Parathyroid adenoma (tissue), 2 donors: ENCODE measurements around the gene MED13L.

Experiments used
- H2AFZ ChIP-seq: fragments of 300-600 bp; sonication (generic); one replicate; pipeline ENCODE4 v1.7.0; 2017; ENCODE audit warnings: antibody characterized with exemption, mild to moderate bottlenecking
- H3K27ac ChIP-seq: fragments of 300-600 bp; sonication (generic); one replicate; pipeline ENCODE4 v1.7.0; 2017
- H3K27me3 ChIP-seq: fragments of 300-600 bp; sonication (generic); one replicate; pipeline ENCODE4 v1.7.0; 2017; ENCODE audit warnings: low read length; ENCODE audit not compliant: control insufficient read depth, insufficient read depth
- H3K36me3 ChIP-seq: fragments of 300-600 bp; sonication (generic); one replicate; pipeline ENCODE4 v1.7.0; 2017; ENCODE audit warnings: low read length; ENCODE audit not compliant: control insufficient read depth, insufficient read depth
- H3K4me1 ChIP-seq: fragments of 300-600 bp; sonication (generic); one replicate; pipeline ENCODE4 v1.7.0; 2017; ENCODE audit warnings: control low read depth
- H3K4me2 ChIP-seq: fragments of 300-600 bp; sonication (generic); one replicate; pipeline ENCODE4 v1.7.0; 2017; ENCODE audit warnings: low read length
- H3K4me3 ChIP-seq: fragments of 300-600 bp; sonication (generic); one replicate; pipeline ENCODE4 v1.7.0; 2017; ENCODE audit warnings: low read depth, low read length
- H3K79me2 ChIP-seq: fragments of 300-600 bp; sonication (generic); one replicate; pipeline ENCODE4 v1.7.0; 2017; ENCODE audit warnings: control low read depth
- H3K9ac ChIP-seq: fragments of 300-600 bp; sonication (generic); one replicate; pipeline ENCODE4 v1.7.0; 2017; ENCODE audit warnings: mild to moderate bottlenecking
- H3K9me3 ChIP-seq: fragments of 300-600 bp; sonication (generic); one replicate; pipeline ENCODE4 v1.7.0; 2017; ENCODE audit warnings: low read length; ENCODE audit not compliant: control insufficient read depth
- TF ChIP-seq, protein P1 (sequence below): fragments of 300-600 bp; sonication (generic); IDR thresholded peaks from one replicate; pipeline ENCODE4 v1.7.0; 2017; ENCODE audit warnings: antibody characterized with exemption, mild to moderate bottlenecking
- donor health status: primary hyperparathyroidism.

MED13L gene

DNA sequence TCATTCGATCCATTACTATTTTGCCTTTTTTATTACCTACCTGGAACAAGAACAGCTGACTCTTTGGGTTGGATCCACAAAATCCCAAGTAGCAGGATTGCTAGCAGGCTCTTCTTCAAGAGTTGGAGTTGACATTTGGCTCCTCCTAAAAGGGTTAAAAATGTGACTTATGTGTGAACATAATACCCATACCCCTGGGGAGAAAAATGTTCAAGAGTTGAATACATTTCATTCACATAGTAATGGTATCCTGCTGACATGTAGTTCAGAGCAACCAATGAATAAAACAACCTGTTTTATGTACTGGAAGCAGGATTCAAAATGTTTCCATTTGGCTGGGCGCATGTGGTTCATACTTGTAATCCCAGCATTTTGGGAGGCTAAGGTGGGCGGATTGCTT is 264.7 kb downstream of the MED13L start:
- H3K79me2 ChIP-seq = no peaks in the 10 kb centered on the region
- H3K4me1 ChIP-seq = no peaks in the 10 kb centered on the region
- H3K27me3 ChIP-seq = no peaks in the 10 kb centered on the region
- no peak overlapping the region for H2AFZ ChIP-seq
- no peak overlapping the region for H3K4me3 ChIP-seq
- H3K4me2 ChIP-seq = no peak overlapping the region
- no peaks in the 10 kb centered on the region for H3K36me3 ChIP-seq
- H3K9ac ChIP-seq = no peak overlapping the region
- H3K9me3 ChIP-seq = no peaks in the 10 kb centered on the region
- TF ChIP-seq, protein P1, sequence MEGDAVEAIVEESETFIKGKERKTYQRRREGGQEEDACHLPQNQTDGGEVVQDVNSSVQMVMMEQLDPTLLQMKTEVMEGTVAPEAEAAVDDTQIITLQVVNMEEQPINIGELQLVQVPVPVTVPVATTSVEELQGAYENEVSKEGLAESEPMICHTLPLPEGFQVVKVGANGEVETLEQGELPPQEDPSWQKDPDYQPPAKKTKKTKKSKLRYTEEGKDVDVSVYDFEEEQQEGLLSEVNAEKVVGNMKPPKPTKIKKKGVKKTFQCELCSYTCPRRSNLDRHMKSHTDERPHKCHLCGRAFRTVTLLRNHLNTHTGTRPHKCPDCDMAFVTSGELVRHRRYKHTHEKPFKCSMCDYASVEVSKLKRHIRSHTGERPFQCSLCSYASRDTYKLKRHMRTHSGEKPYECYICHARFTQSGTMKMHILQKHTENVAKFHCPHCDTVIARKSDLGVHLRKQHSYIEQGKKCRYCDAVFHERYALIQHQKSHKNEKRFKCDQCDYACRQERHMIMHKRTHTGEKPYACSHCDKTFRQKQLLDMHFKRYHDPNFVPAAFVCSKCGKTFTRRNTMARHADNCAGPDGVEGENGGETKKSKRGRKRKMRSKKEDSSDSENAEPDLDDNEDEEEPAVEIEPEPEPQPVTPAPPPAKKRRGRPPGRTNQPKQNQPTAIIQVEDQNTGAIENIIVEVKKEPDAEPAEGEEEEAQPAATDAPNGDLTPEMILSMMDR = no peak
- no peak overlapping the region for H3K27ac ChIP-seq

DNA sequence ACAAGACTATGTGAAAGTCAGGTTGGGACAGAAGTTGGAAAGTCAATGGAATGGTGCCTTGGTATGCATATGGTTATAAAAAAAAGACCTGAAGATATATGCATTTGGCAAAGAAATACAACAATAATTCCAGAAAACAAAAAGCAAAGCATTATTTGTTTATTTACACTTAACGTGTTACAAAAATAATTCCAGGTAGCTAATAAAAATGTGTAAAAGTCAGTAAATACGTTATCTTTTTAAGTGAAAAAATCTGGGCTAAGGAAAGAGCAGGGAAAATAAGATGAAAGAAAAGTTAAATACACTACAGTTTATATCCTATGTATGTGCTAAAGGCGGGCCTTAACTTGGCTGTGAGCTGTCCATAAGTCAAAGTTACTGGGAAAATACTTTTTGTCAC is 266.3 kb downstream of the MED13L start:
- H2AFZ ChIP-seq = no peak overlapping the region
- H3K9ac ChIP-seq = no peak overlapping the region
- H3K79me2 ChIP-seq = no peaks in the 10 kb centered on the region
- no peaks in the 10 kb centered on the region for H3K4me1 ChIP-seq
- no peaks in the 10 kb centered on the region for H3K27me3 ChIP-seq
- H3K36me3 ChIP-seq = no peaks in the 10 kb centered on the region
- no peak overlapping the region for H3K4me3 ChIP-seq
- no peak overlapping the region for H3K4me2 ChIP-seq
- H3K27ac ChIP-seq = no peak overlapping the region
- TF ChIP-seq, protein P1 = no peak
- H3K9me3 ChIP-seq = no peaks in the 10 kb centered on the region

DNA sequence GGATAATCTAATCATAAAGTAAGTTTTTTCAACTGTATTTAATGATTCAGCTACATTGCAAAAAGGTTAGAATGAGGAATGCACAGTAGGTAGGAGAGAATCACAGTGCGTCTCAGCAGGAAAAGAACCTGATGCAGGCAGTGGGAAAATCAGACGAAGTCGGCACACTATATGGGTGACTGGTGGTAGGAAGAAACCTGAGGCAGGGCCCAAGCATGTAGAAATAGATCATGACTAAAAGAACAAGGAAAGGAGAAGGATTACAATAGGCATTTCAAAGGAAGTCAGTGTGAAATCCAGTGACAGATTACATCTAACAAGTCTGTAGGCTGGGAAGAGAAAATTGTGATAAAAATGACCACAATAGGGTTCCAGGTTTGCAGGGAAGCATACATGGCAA is 267.0 kb downstream of the MED13L start:
- peaks cover 4% of the 10 kb centered on the region for H3K4me1 ChIP-seq
- H3K79me2 ChIP-seq = no peaks in the 10 kb centered on the region
- TF ChIP-seq, protein P1 = no peak
- H3K27ac ChIP-seq = no peak overlapping the region
- H2AFZ ChIP-seq = no peak overlapping the region
- no peak overlapping the region for H3K4me2 ChIP-seq
- no peaks in the 10 kb centered on the region for H3K9me3 ChIP-seq
- no peaks in the 10 kb centered on the region for H3K36me3 ChIP-seq
- H3K27me3 ChIP-seq = no peaks in the 10 kb centered on the region
- no peak overlapping the region for H3K9ac ChIP-seq
- H3K4me3 ChIP-seq = no peak overlapping the region

DNA sequence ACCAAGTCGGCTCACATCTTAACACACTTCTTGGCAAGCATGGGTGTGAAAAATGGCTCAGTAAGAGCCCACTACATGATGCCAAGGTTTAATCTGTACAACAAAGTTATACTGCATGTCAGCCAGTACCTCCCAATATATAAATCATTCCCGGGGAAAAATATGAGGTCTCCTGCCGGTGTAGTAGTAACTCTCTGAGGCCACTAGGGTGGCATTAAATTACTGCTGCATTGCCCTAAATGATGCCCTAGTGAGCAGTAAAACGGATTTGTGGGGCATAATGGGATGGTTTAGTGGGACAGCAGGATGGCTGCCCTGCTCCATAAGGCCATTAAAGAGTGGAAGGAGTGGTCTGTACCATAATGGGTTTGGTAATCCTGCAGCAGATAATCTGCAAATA is 267.7 kb downstream of the MED13L start:
- Histone ChIP-seq H3K9ac (no peak overlapping the region), H3K4me2 (no peak overlapping the region), H3K4me1 (peaks cover 4% of the 10 kb centered on the region), H2AFZ (no peak overlapping the region), H3K9me3 (no peaks in the 10 kb centered on the region), H3K27ac (no peak overlapping the region), H3K79me2 (no peaks in the 10 kb centered on the region), H3K27me3 (no peaks in the 10 kb centered on the region), H3K36me3 (no peaks in the 10 kb centered on the region), H3K4me3 (no peak overlapping the region)
- TF ChIP-seq, protein P1 = no peak

DNA sequence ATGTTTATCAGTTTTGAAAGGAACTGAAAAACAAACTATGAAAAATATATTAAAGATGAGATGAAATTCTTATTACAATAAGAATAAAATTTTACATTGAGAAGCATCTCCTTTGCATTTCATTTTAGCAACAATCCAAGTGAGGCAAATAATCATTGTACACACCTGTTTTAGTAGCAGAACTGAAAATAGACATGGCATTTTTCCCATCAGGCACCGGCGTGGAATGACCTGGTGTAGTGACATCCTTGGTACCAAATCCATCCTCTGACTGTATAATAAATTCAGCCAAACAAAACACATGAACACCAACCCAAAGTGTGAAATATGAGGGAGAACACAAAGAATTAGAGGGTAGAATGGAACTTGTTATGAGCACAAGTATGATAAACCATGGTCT is 271.4 kb downstream of the MED13L start:
- no peak overlapping the region for H2AFZ ChIP-seq
- H3K4me2 ChIP-seq = no peak overlapping the region
- no peaks in the 10 kb centered on the region for H3K36me3 ChIP-seq
- H3K9me3 ChIP-seq = no peaks in the 10 kb centered on the region
- no peak overlapping the region for H3K4me3 ChIP-seq
- no peaks in the 10 kb centered on the region for H3K27me3 ChIP-seq
- H3K9ac ChIP-seq = no peak overlapping the region
- TF ChIP-seq, protein P1 = no peak
- no peak overlapping the region for H3K27ac ChIP-seq
- peaks cover 4% of the 10 kb centered on the region for H3K4me1 ChIP-seq
- no peaks in the 10 kb centered on the region for H3K79me2 ChIP-seq
